ENCODE data around the gene EHD3.

EHD3 gene

GRCh38 chr2:31248139-31248538, 14.2 kb downstream of the EHD3 start:
- no peak overlapping the region for H3K27ac Mint-ChIP-seq
- no peak for DNase-seq (ENCODE audit: low spot score)
- no peaks in the 10 kb centered on the region for H3K9me3 Mint-ChIP-seq
- H3K4me1 Mint-ChIP-seq (ENCODE audit: low read depth): no peaks in the 10 kb centered on the region
- H3K4me3 Mint-ChIP-seq: no peak overlapping the region
- no peaks in the 10 kb centered on the region for H3K36me3 Mint-ChIP-seq (ENCODE audit: low read depth)
- no peaks in the 10 kb centered on the region for H3K27me3 Mint-ChIP-seq (ENCODE audit: low read depth)

- no peaks in the 10 kb centered on the region for H3K36me3 Mint-ChIP-seq (ENCODE audit: low read depth)
- H3K4me1 Mint-ChIP-seq (ENCODE audit: low read depth): no peaks in the 10 kb centered on the region
- no peaks in the 10 kb centered on the region for H3K9me3 Mint-ChIP-seq
- no peak overlapping the region for H3K4me3 Mint-ChIP-seq
- H3K27ac Mint-ChIP-seq: peak overlapping the region; percentile 39
- no peaks in the 10 kb centered on the region for H3K27me3 Mint-ChIP-seq (ENCODE audit: low read depth)
- no peak for DNase-seq (ENCODE audit: low spot score)
These were observed 15.2 kb downstream of the EHD3 start for GRCh38 chr2:31249009-31249690.

- DNase-seq (ENCODE audit: low spot score): no peak
- Mint-ChIP-seq H3K27me3 (ENCODE audit: low read depth) (no peaks in the 10 kb centered on the region), H3K9me3 (no peaks in the 10 kb centered on the region), H3K27ac (no peak overlapping the region), H3K4me3 (no peak overlapping the region), H3K4me1 (ENCODE audit: low read depth) (no peaks in the 10 kb centered on the region), H3K36me3 (ENCODE audit: low read depth) (no peaks in the 10 kb centered on the region)
These were observed 17.1 kb downstream of the EHD3 start for GRCh38 chr2:31251018-31251417.

- no peak for DNase-seq (ENCODE audit: low spot score)
- H3K27me3 Mint-ChIP-seq (ENCODE audit: low read depth): no peaks in the 10 kb centered on the region
- no peak overlapping the region for H3K27ac Mint-ChIP-seq
- H3K4me1 Mint-ChIP-seq (ENCODE audit: low read depth): no peaks in the 10 kb centered on the region
- H3K4me3 Mint-ChIP-seq: no peak overlapping the region
- H3K36me3 Mint-ChIP-seq (ENCODE audit: low read depth): no peaks in the 10 kb centered on the region
- no peaks in the 10 kb centered on the region for H3K9me3 Mint-ChIP-seq
These were observed 17.9 kb downstream of the EHD3 start for GRCh38 chr2:31251851-31252250.

- no peak overlapping the region for H3K4me3 Mint-ChIP-seq
- no peaks in the 10 kb centered on the region for H3K36me3 Mint-ChIP-seq (ENCODE audit: low read depth)
- no peak for DNase-seq (ENCODE audit: low spot score)
- no peaks in the 10 kb centered on the region for H3K27me3 Mint-ChIP-seq (ENCODE audit: low read depth)
- no peaks in the 10 kb centered on the region for H3K9me3 Mint-ChIP-seq
- H3K4me1 Mint-ChIP-seq (ENCODE audit: low read depth): no peaks in the 10 kb centered on the region
- no peak overlapping the region for H3K27ac Mint-ChIP-seq
These were observed 19.6 kb downstream of the EHD3 start for GRCh38 chr2:31253356-31254131.

- Mint-ChIP-seq H3K27me3 (ENCODE audit: low read depth) (no peaks in the 10 kb centered on the region), H3K9me3 (no peaks in the 10 kb centered on the region), H3K27ac (no peak overlapping the region), H3K4me1 (ENCODE audit: low read depth) (no peaks in the 10 kb centered on the region), H3K36me3 (ENCODE audit: low read depth) (no peaks in the 10 kb centered on the region), H3K4me3 (no peak overlapping the region)
- no peak for DNase-seq (ENCODE audit: low spot score)
These were observed 20.6 kb downstream of the EHD3 start for GRCh38 chr2:31254237-31255203.

- Mint-ChIP-seq H3K4me3 (no peak overlapping the region), H3K9me3 (no peaks in the 10 kb centered on the region), H3K27ac (no peak overlapping the region), H3K4me1 (ENCODE audit: low read depth) (no peaks in the 10 kb centered on the region), H3K36me3 (ENCODE audit: low read depth) (no peaks in the 10 kb centered on the region), H3K27me3 (ENCODE audit: low read depth) (no peaks in the 10 kb centered on the region)
- no peak for DNase-seq (ENCODE audit: low spot score)
These were observed 22.1 kb downstream of the EHD3 start for GRCh38 chr2:31255911-31256571.

- H3K36me3 Mint-ChIP-seq (ENCODE audit: low read depth): no peaks in the 10 kb centered on the region
- H3K4me1 Mint-ChIP-seq (ENCODE audit: low read depth): no peaks in the 10 kb centered on the region
- H3K4me3 Mint-ChIP-seq: no peak overlapping the region
- DNase-seq (ENCODE audit: low spot score): no peak
- H3K9me3 Mint-ChIP-seq: no peaks in the 10 kb centered on the region
- no peaks in the 10 kb centered on the region for H3K27me3 Mint-ChIP-seq (ENCODE audit: low read depth)
- no peak overlapping the region for H3K27ac Mint-ChIP-seq
These were observed 22.8 kb downstream of the EHD3 start for GRCh38 chr2:31256611-31257382.

GRCh38 chr2:31258351-31258750, 24.4 kb downstream of the EHD3 start:
- DNase-seq (ENCODE audit: low spot score): no peak
- no peaks in the 10 kb centered on the region for H3K4me1 Mint-ChIP-seq (ENCODE audit: low read depth)
- H3K27ac Mint-ChIP-seq: no peak overlapping the region
- H3K4me3 Mint-ChIP-seq: no peak overlapping the region
- no peaks in the 10 kb centered on the region for H3K27me3 Mint-ChIP-seq (ENCODE audit: low read depth)
- no peaks in the 10 kb centered on the region for H3K9me3 Mint-ChIP-seq
- H3K36me3 Mint-ChIP-seq (ENCODE audit: low read depth): no peaks in the 10 kb centered on the region

- Mint-ChIP-seq H3K4me1 (ENCODE audit: low read depth) (no peaks in the 10 kb centered on the region), H3K36me3 (ENCODE audit: low read depth) (no peaks in the 10 kb centered on the region), H3K27me3 (ENCODE audit: low read depth) (no peaks in the 10 kb centered on the region), H3K9me3 (no peaks in the 10 kb centered on the region), H3K4me3 (no peak overlapping the region), H3K27ac (no peak overlapping the region)
- DNase-seq (ENCODE audit: low spot score): no peak
These were observed 25.1 kb downstream of the EHD3 start for GRCh38 chr2:31259075-31259474.

- no peak for DNase-seq (ENCODE audit: low spot score)
- H3K9me3 Mint-ChIP-seq: no peaks in the 10 kb centered on the region
- H3K27ac Mint-ChIP-seq: no peak overlapping the region
- no peaks in the 10 kb centered on the region for H3K27me3 Mint-ChIP-seq (ENCODE audit: low read depth)
- H3K36me3 Mint-ChIP-seq (ENCODE audit: low read depth): no peaks in the 10 kb centered on the region
- H3K4me3 Mint-ChIP-seq: no peak overlapping the region
- no peaks in the 10 kb centered on the region for H3K4me1 Mint-ChIP-seq (ENCODE audit: low read depth)
These were observed 26.9 kb downstream of the EHD3 start for GRCh38 chr2:31260870-31261269.

- Mint-ChIP-seq H3K27ac (no peak overlapping the region), H3K27me3 (ENCODE audit: low read depth) (no peaks in the 10 kb centered on the region), H3K9me3 (no peaks in the 10 kb centered on the region), H3K36me3 (ENCODE audit: low read depth) (no peaks in the 10 kb centered on the region), H3K4me3 (no peak overlapping the region), H3K4me1 (ENCODE audit: low read depth) (no peaks in the 10 kb centered on the region)
- no peak for DNase-seq (ENCODE audit: low spot score)
These were observed 29.8 kb downstream of the EHD3 start for GRCh38 chr2:31263636-31264190.

- H3K4me1 Mint-ChIP-seq (ENCODE audit: low read depth): no peaks in the 10 kb centered on the region
- H3K36me3 Mint-ChIP-seq (ENCODE audit: low read depth): no peaks in the 10 kb centered on the region
- H3K27ac Mint-ChIP-seq: no peak overlapping the region
- H3K9me3 Mint-ChIP-seq: no peaks in the 10 kb centered on the region
- no peak for DNase-seq (ENCODE audit: low spot score)
- H3K4me3 Mint-ChIP-seq: no peak overlapping the region
- H3K27me3 Mint-ChIP-seq (ENCODE audit: low read depth): no peaks in the 10 kb centered on the region
These were observed 31.3 kb downstream of the EHD3 start for GRCh38 chr2:31265234-31265633.

Data from T-helper 2 cell treated with Interferon-gamma antibody and Interleukin-4, amounts not matched to agents 5 μg/mL and 100 μg/mL, for 36 hours (primary cell).